Activated B cell treated with CpG ODN at 0.5 μM for 24 hours (primary cell): ENCODE results near the gene COX4I1. TPM values are rescaled to one million over a fixed set of nuclear protein-coding genes. Genes with fewer than 3 reads are reported as not detected.

Source experiments
- ATAC-seq: fragments of 200-7000 bp; cut with Tn5 transposase; one replicate; pipeline ENCODE4 v1.10.0; 2021; ENCODE audit warnings: low read depth, mild to moderate bottlenecking, moderate library complexity
- CTCF ChIA-PET: fragments of 350-600 bp; sonication (Branson Sonifier 250); formaldehyde crosslinking; loops from one replicate; lab custom pipeline; 2021; ENCODE audit warnings: antibody characterized with exemption; lab: Charles Lee
- POLR2A ChIA-PET: fragments of 350-600 bp; sonication (Branson Sonifier 250); formaldehyde crosslinking; loops from one replicate; lab custom pipeline; 2021; ENCODE audit warnings: antibody characterized with exemption; lab: Charles Lee
- DNase-seq: peaks from one replicate; pipeline ENCODE4 v3.0.0; 2022
- H3K27ac Mint-ChIP-seq: one replicate; pipeline ENCODE4 v1.8.0; 2020; ENCODE audit warnings: mixed read lengths
- H3K27me3 Mint-ChIP-seq: one replicate; pipeline ENCODE4 v1.8.0; 2021; ENCODE audit warnings: mixed read lengths
- H3K36me3 Mint-ChIP-seq: one replicate; pipeline ENCODE4 v1.8.0; 2021; ENCODE audit warnings: low read depth, mixed read lengths
- H3K4me1 Mint-ChIP-seq: one replicate; pipeline ENCODE4 v1.8.0; 2021; ENCODE audit warnings: mixed read lengths
- H3K4me3 Mint-ChIP-seq: one replicate; pipeline ENCODE4 v1.8.0; 2020; ENCODE audit warnings: mild to moderate bottlenecking, mixed read lengths
- H3K9me3 Mint-ChIP-seq: one replicate; pipeline ENCODE4 v1.8.0; 2020; ENCODE audit warnings: mixed read lengths
- CTCF ChIP-seq: fragments of 200-600 bp; IDR thresholded peaks from one replicate; pipeline ENCODE4 v1.8.0; 2022; ENCODE audit warnings: antibody characterized with exemption, mild to moderate bottlenecking
- intact Hi-C: fragments of 100-400 bp; cut with micrococcal nuclease; formaldehyde crosslinking; loops from one replicate; pipeline ENCODE4 v1.15.1; 2024
- total RNA-seq: library from RNA; stranded (reverse); gene quantifications from 2 replicates; pipeline ENCODE4 v1.2.3, GENCODE V29; 2022

Gene COX4I1
- total RNA-seq, 1 donor from 2014 or later = 578 TPM

- DNase-seq (no peak), ATAC-seq (peak; percentile 8)
- Mint-ChIP-seq H3K4me3 (peak overlapping the region; percentile 67), H3K27me3 (no peaks in the 10 kb centered on the region), H3K9me3 (peaks cover 4% of the 10 kb centered on the region), H3K36me3 (no peaks in the 10 kb centered on the region), H3K27ac (peak overlapping the region; percentile 88), H3K4me1 (peaks cover 61% of the 10 kb centered on the region)
- CTCF ChIA-PET = interaction anchor here (1.0 to 4.4 kb wide), 3 partner anchors 8 to 187 kb away, joined by 3 to 49 read pairs (median 18); no protein-coding TSS in a partner anchor
- intact Hi-C loops = no loop called here
- POLR2A ChIA-PET = interaction anchor here (0.6 to 6.7 kb wide), 8 partner anchors 15 to 179 kb away, joined by 3 to 66 read pairs (median 4); partner anchors contain the start of gene IRF8
- no peak for TF ChIP-seq CTCF
These were observed 29.8 kb downstream of the COX4I1 start for GRCh38 chr16:85829171-85829719.

GRCh38 chr16:85829751-85830445 lies 30.4 kb downstream of the COX4I1 start:
- Mint-ChIP-seq H3K36me3 (no peaks in the 10 kb centered on the region), H3K4me1 (peaks cover 57% of the 10 kb centered on the region), H3K27me3 (no peaks in the 10 kb centered on the region), H3K27ac (peak overlapping the region; percentile 88), H3K9me3 (peaks cover 4% of the 10 kb centered on the region), H3K4me3 (peak overlapping the region; percentile 67)
- TF ChIP-seq CTCF = no peak
- DNase-seq (no peak), ATAC-seq (no peak)
- ChIA-PET POLR2A (interaction anchor here (0.5 to 6.7 kb wide), 7 partner anchors 14 to 162 kb away, joined by 3 to 66 read pairs (median 4); partner anchors contain the start of gene IRF8), CTCF (interaction anchor here (1.0 to 4.4 kb wide), 5 partner anchors 9 to 186 kb away, joined by 3 to 49 read pairs (median 5); no protein-coding TSS in a partner anchor)
- intact Hi-C loops = no loop called here

- peaks cover 4% of the 10 kb centered on the region for H3K9me3 Mint-ChIP-seq
- H3K4me1 Mint-ChIP-seq = peaks cover 57% of the 10 kb centered on the region
- POLR2A ChIA-PET = interaction anchor here (1.5 to 6.7 kb wide), 3 partner anchors 70 to 105 kb away, joined by 5 to 66 read pairs (median 7); partner anchors contain the start of gene IRF8
- H3K27ac Mint-ChIP-seq = peak overlapping the region; percentile 38
- no peak for TF ChIP-seq CTCF
- CTCF ChIA-PET = interaction anchor here (1.4 to 4.4 kb wide), 5 partner anchors 10 to 160 kb away, joined by 3 to 49 read pairs (median 6); no protein-coding TSS in a partner anchor
- ATAC-seq (no peak), DNase-seq (no peak)
- no peaks in the 10 kb centered on the region for H3K36me3 Mint-ChIP-seq
- no peak overlapping the region for H3K4me3 Mint-ChIP-seq
- intact Hi-C loops = no loop called here
- no peaks in the 10 kb centered on the region for H3K27me3 Mint-ChIP-seq
These were observed 31.3 kb downstream of the COX4I1 start for GRCh38 chr16:85830821-85831220.

GRCh38 chr16:85832570-85833218 lies 33.2 kb downstream of the COX4I1 start:
- intact Hi-C loops = loop anchor here (1.0 to 2.0 kb wide), 7 partner anchors 11 to 115 kb away; partner anchors contain the start of gene IRF8
- peak overlapping the region; percentile 91 for H3K27ac Mint-ChIP-seq
- peak overlapping the region; percentile 78 for H3K4me3 Mint-ChIP-seq
- CTCF ChIA-PET = interaction anchor here (0.6 to 4.4 kb wide), 7 partner anchors 12 to 1202 kb away, joined by 3 to 49 read pairs (median 4); no protein-coding TSS in a partner anchor
- TF ChIP-seq CTCF = no peak
- no peaks in the 10 kb centered on the region for H3K36me3 Mint-ChIP-seq
- DNase-seq (peak; percentile 75), ATAC-seq (peak; percentile 97)
- no peaks in the 10 kb centered on the region for H3K27me3 Mint-ChIP-seq
- POLR2A ChIA-PET = interaction anchor here (0.7 to 6.7 kb wide), 19 partner anchors 9 to 158 kb away, joined by 3 to 66 read pairs (median 4); partner anchors contain the start of gene IRF8
- H3K9me3 Mint-ChIP-seq = peaks cover 4% of the 10 kb centered on the region
- H3K4me1 Mint-ChIP-seq = peaks cover 52% of the 10 kb centered on the region
